Activated naive CD4-positive, alpha-beta T cell treated with Interleukin-2 at 50 U/mL for 16 hours (primary cell): Measurements from ENCODE around the gene WDR90.
A peak's percentile ranks its signal among the peaks of the same experiment; 100 is the strongest.

ENCODE experiments used
- DNase-seq: peaks from one replicate; pipeline ENCODE4 v3.0.0-alpha.2; 2020

Gene WDR90

GRCh38 chr16:626787-627453 lies 22.2 kb upstream of the WDR90 start:
- DNase-seq, result no peak

GRCh38 chr16:627454-628239 lies 21.5 kb upstream of the WDR90 start:
- DNase-seq, result no peak

- no peak for DNase-seq
Measured at GRCh38 chr16:628321-629061, 20.7 kb upstream of the WDR90 start.

- no peak for DNase-seq
Measured at GRCh38 chr16:629185-629832, 19.9 kb upstream of the WDR90 start.

GRCh38 chr16:629833-630248 lies 19.3 kb upstream of the WDR90 start:
- no peak for DNase-seq

GRCh38 chr16:630249-630814 lies 18.8 kb upstream of the WDR90 start:
- DNase-seq, result no peak

GRCh38 chr16:630815-631405 lies 18.3 kb upstream of the WDR90 start, which contains the start of gene WFIKKN1:
Gene WFIKKN1 (plus strand): TSS chr16:630985. CDS start chr16:631254, 269 bp downstream.
- DNase-seq, result no peak

- no peak for DNase-seq
Measured at GRCh38 chr16:631808-632358, 17.3 kb upstream of the WDR90 start.

- no peak for DNase-seq
Measured at GRCh38 chr16:632486-633335, 16.5 kb upstream of the WDR90 start.

GRCh38 chr16:633336-634050 lies 15.7 kb upstream of the WDR90 start:
- DNase-seq, result no peak

GRCh38 chr16:634051-634670 lies 15.0 kb upstream of the WDR90 start:
- no peak for DNase-seq

- DNase-seq, result no peak
Measured at GRCh38 chr16:634996-635395, 14.2 kb upstream of the WDR90 start.

GRCh38 chr16:635573-636205 lies 13.5 kb upstream of the WDR90 start:
- peak; percentile 8 for DNase-seq

GRCh38 chr16:636206-637080 lies 12.7 kb upstream of the WDR90 start, which contains the start of gene METTL26:
Gene METTL26 (minus strand): TSS chr16:636305. CDS start chr16:636290, 15 bp downstream.
- peak; percentile 93 for DNase-seq

- peak; percentile 81 for DNase-seq
Measured at GRCh38 chr16:637081-638018, 11.8 kb upstream of the WDR90 start.

GRCh38 chr16:638034-638543 lies 11.1 kb upstream of the WDR90 start:
- no peak for DNase-seq

GRCh38 chr16:638836-639235 lies 10.3 kb upstream of the WDR90 start:
- DNase-seq, result no peak
